LNCAP (cell line): Measurements from ENCODE around the gene CLASRP.

Experiments used
- CTCF ChIP-seq: fragments of 450-650 bp; IDR thresholded peaks from 2 replicates; pipeline ENCODE4 v1.5.1; 2017; ENCODE audit warnings: mild to moderate bottlenecking

The CLASRP gene

GRCh38 chr19:45001087-45001739, 37.6 kb upstream of the CLASRP start, which contains the start of gene RELB:
Gene RELB (plus strand): TSS chr19:45001464. CDS start chr19:45001580, 116 bp downstream.
- TF ChIP-seq CTCF: no peak

DNA sequence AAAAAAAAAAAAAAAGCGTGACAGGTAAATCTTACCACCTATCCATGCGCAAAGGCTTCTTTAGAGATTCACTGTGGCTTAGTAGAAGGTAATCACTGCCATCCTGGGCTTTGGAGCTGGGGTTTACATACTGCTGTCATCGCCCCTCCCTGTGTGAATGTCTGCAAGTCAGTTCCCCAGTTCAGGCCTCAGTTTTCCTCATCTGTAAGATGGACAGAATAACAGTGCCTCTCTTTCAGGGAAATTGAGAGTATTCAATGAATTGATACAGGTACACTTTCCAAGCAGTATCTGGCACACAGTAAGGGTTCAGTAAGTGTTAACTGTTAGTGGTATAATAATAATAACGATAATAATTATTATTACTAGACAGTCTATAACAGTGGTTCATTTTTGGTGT, 35.4 kb upstream of the CLASRP start:
- TF ChIP-seq CTCF: no peak

DNA sequence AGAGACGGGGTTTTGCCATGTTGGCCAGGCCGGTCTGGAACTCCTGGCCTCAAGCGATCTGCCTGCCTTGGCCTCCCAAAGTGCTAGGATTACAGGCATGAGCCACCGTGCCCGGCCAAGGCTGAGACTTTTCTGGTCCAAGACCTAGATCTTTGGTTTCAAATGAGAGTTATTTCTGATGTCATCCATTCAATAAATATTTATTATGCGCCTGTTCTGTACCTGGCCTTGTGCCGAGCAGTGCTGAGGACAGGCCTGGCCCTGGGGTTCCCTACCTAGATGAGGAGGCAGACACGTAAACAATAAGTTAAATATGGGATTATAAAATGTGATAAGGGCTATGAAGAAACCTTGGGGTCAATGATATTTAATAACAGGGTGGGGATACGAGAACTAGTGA, 33.1 kb upstream of the CLASRP start:
- no peak for TF ChIP-seq CTCF

GRCh38 chr19:45008552-45008951, 30.3 kb upstream of the CLASRP start:
- TF ChIP-seq CTCF: no peak

DNA sequence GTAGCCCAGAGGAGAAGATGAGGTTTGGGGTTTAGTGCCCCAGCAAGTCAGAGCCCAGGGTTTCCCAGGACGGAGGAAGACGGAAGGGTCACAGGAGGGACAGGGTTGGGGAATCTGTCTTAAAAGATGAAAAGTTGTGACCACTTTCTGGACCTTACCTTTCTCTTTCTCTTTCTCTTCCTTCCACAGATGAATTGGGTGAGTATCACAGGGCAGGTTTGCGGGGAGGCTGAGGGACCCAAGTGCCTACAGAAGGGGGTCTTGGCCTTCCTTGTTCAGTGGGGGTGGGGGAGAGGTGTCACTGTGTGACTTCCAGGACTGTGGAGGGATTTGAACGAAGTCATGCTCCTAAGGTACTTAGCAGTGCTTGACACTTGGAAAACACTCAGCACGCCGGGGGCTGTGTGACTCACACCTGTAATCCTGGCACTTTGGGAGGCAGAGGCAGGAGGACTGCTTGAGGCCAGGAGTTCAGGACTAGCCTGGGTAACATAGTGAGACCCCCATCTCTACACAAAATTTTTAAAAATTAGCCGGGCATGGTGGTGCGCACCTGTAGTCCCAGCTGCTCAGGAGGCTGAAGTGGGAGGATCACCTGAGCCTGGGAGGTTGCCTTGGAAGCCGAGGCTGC, 29.1 kb upstream of the CLASRP start:
- no peak for TF ChIP-seq CTCF

- no peak for TF ChIP-seq CTCF
Observed at GRCh38 chr19:45010306-45010705, 28.5 kb upstream of the CLASRP start.

- no peak for TF ChIP-seq CTCF
Observed at GRCh38 chr19:45011959-45012358, 26.9 kb upstream of the CLASRP start.
